ENCODE results near the gene MAD1L1. TPM values are rescaled to one million over a fixed set of nuclear protein-coding genes. Genes with fewer than 3 reads are reported as not detected.

Gene MAD1L1
- total and polyA plus RNA-seq, 4 donors: 12.8 to 20.7 (median 16.5) TPM

- TF ChIP-seq ZBTB33 (IDR thresholded peaks at IDR 0.05) (no peak), MAX (IDR thresholded peaks at IDR 0.05) (no peak), FOXA1 (IDR thresholded peaks at IDR 0.05) (no peak), RAD21 (IDR thresholded peaks at IDR 0.05) (no peak), GABPA (IDR thresholded peaks at IDR 0.05 in 1 of 2, conservative IDR thresholded peaks at IDR 0.05 in 1 of 2) (no peak), YY1 (IDR thresholded peaks at IDR 0.05) (no peak), HNF4A (conservative IDR thresholded peaks at IDR 0.05) (no peak), SP1 (IDR thresholded peaks at IDR 0.05) (no peak), RXRA (IDR thresholded peaks at IDR 0.05) (no peak), FOXA2 (IDR thresholded peaks at IDR 0.05) (no peak), HNF4G (IDR thresholded peaks at IDR 0.05) (no peak)
Observed at GRCh38 chr7:1804310-1804709, 428.4 kb downstream of the MAD1L1 start (continued).

- 76% methylated on average over 4 of the region's 4 CpGs for WGBS
Observed at GRCh38 chr7:1802899-1803298, 429.8 kb downstream of the MAD1L1 start.

GRCh38 chr7:1800902-1801301 lies 431.8 kb downstream of the MAD1L1 start:
- Histone ChIP-seq H3K4me1 (ENCODE audit: control insufficient read depth in 4 of 4, insufficient read depth in 4 of 4, low read length in 3 of 4) (peaks cover 0 to 11% (median 6%) of the 10 kb centered on the region in 4 donors), H3K9me3 (ENCODE audit: control insufficient read depth in 4 of 4, low read length in 3 of 4) (no peaks in the 10 kb centered on the region), H3K36me3 (ENCODE audit: control insufficient read depth in 4 of 4, insufficient read depth in 3 of 4, low read depth in 1 of 4, low read length in 3 of 4) (no peaks in the 10 kb centered on the region), H3K27ac (ENCODE audit: low read depth in 1 of 2, low read length in 2 of 2) (no peak overlapping the region), H3K9ac (ENCODE audit: low read depth in 1 of 2, low read length in 2 of 2) (no peak overlapping the region), H3K4me3 (ENCODE audit: low read depth in 1 of 3, low read length in 3 of 3) (no peak overlapping the region), H3K27me3 (ENCODE audit: control insufficient read depth in 4 of 4, insufficient read depth in 4 of 4, low read length in 3 of 4) (no peaks in the 10 kb centered on the region)
- 85% methylated on average over 14 of the region's 14 CpGs for WGBS
- no peak for DNase-seq (ENCODE audit: low spot score)
- TF ChIP-seq ATF3 (IDR thresholded peaks at IDR 0.05) (no peak), EGR1 (IDR thresholded peaks at IDR 0.05; ENCODE audit: low read depth in 2 of 2) (no peak), HNF4A (conservative IDR thresholded peaks at IDR 0.05) (no peak), YY1 (IDR thresholded peaks at IDR 0.05) (no peak), SP1 (IDR thresholded peaks at IDR 0.05) (no peak), MAX (IDR thresholded peaks at IDR 0.05) (no peak), FOXA1 (IDR thresholded peaks at IDR 0.05) (no peak), REST (IDR thresholded peaks at IDR 0.05) (no peak), HNF4G (IDR thresholded peaks at IDR 0.05) (no peak), ZBTB33 (IDR thresholded peaks at IDR 0.05) (no peak), FOXA2 (IDR thresholded peaks at IDR 0.05) (no peak), JUND (IDR thresholded peaks at IDR 0.05) (no peak), RXRA (IDR thresholded peaks at IDR 0.05) (no peak)

More at GRCh38 chr7:1802899-1803298, 429.8 kb downstream of the MAD1L1 start:
- Histone ChIP-seq H3K4me1 (ENCODE audit: control insufficient read depth in 4 of 4, insufficient read depth in 4 of 4, low read length in 3 of 4) (peaks cover 0 to 11% (median 6%) of the 10 kb centered on the region in 4 donors), H3K27me3 (ENCODE audit: control insufficient read depth in 4 of 4, insufficient read depth in 4 of 4, low read length in 3 of 4) (no peaks in the 10 kb centered on the region), H3K36me3 (ENCODE audit: control insufficient read depth in 4 of 4, insufficient read depth in 3 of 4, low read depth in 1 of 4, low read length in 3 of 4) (no peaks in the 10 kb centered on the region), H3K9ac (ENCODE audit: low read depth in 1 of 2, low read length in 2 of 2) (no peak overlapping the region), H3K9me3 (ENCODE audit: control insufficient read depth in 4 of 4, low read length in 3 of 4) (no peaks in the 10 kb centered on the region), H3K27ac (ENCODE audit: low read depth in 1 of 2, low read length in 2 of 2) (no peak overlapping the region), H3K4me3 (ENCODE audit: low read depth in 1 of 3, low read length in 3 of 3) (no peak overlapping the region)
- DNase-seq (ENCODE audit: low spot score): no peak
- no peak for TF ChIP-seq CTCF (IDR thresholded peaks at IDR 0.05; ENCODE audit: low read depth, low read length, missing input control)
